Suppressor macrophage (primary cell): ENCODE measurements around the gene SLC39A2.

Experiments
- DNase-seq, 4 experiments: peaks; one replicate each; pipeline ENCODE4 v3.0.0-alpha.2; 2020 to 2022

The SLC39A2 gene

GRCh38 chr14:21047378-21047781, 48.3 kb downstream of the SLC39A2 start:
- no peak for DNase-seq

GRCh38 chr14:21048638-21049037, 49.5 kb downstream of the SLC39A2 start:
- no peak for DNase-seq

- DNase-seq = no peak
These were observed 50.2 kb downstream of the SLC39A2 start for GRCh38 chr14:21049271-21049673.

GRCh38 chr14:21050597-21050996, 51.5 kb downstream of the SLC39A2 start:
- peak in 1 of 4 experiments; percentile 57 for DNase-seq
